ENCODE data around the gene C5orf15. TPM values are rescaled to one million over a fixed set of nuclear protein-coding genes. Genes with fewer than 3 reads are reported as not detected.
"Not testable (repeated sequence)": the region's sequence is repeated elsewhere in the genome, so short reads cannot be mapped to it uniquely, and the experiment has no call there.

The C5orf15 gene
- total RNA-seq, 1 donor from 2014 or later, result 33.4 TPM

DNA sequence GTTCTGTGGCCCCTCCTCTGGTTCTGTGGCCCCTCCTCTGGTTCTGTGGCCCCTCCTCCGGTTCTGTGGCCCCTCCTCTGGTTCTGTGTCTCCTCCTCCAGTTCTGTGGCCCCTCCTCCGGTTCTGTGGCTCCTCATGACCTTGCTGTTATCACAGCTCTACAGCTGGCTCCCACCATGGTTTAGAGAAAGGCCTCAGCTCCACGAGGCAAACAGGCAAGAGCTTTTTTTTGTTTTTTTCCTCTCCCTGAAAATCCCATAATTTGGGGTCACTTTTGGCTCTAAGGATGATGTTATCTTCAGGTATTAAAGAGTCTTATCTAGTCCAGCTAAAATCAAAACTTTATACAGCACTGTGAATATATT lies 31.8 kb downstream of the C5orf15 start:
- TF ChIP-seq, protein P1, sequence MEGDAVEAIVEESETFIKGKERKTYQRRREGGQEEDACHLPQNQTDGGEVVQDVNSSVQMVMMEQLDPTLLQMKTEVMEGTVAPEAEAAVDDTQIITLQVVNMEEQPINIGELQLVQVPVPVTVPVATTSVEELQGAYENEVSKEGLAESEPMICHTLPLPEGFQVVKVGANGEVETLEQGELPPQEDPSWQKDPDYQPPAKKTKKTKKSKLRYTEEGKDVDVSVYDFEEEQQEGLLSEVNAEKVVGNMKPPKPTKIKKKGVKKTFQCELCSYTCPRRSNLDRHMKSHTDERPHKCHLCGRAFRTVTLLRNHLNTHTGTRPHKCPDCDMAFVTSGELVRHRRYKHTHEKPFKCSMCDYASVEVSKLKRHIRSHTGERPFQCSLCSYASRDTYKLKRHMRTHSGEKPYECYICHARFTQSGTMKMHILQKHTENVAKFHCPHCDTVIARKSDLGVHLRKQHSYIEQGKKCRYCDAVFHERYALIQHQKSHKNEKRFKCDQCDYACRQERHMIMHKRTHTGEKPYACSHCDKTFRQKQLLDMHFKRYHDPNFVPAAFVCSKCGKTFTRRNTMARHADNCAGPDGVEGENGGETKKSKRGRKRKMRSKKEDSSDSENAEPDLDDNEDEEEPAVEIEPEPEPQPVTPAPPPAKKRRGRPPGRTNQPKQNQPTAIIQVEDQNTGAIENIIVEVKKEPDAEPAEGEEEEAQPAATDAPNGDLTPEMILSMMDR (IDR thresholded peaks at IDR 0.05), result no peak
- H3K4me3 ChIP-seq, result no peak overlapping the region
- H3K9me3 ChIP-seq, result no peaks in the 10 kb centered on the region
- no peaks in the 10 kb centered on the region for H3K4me1 ChIP-seq
- H3K36me3 ChIP-seq, result no peaks in the 10 kb centered on the region
- H3K27ac ChIP-seq, result no peak overlapping the region
- no peaks in the 10 kb centered on the region for H3K27me3 ChIP-seq
- intact Hi-C loops (cut with DNase I), result no loop called here
- ATAC-seq, result no peak
- no peak for DNase-seq

DNA sequence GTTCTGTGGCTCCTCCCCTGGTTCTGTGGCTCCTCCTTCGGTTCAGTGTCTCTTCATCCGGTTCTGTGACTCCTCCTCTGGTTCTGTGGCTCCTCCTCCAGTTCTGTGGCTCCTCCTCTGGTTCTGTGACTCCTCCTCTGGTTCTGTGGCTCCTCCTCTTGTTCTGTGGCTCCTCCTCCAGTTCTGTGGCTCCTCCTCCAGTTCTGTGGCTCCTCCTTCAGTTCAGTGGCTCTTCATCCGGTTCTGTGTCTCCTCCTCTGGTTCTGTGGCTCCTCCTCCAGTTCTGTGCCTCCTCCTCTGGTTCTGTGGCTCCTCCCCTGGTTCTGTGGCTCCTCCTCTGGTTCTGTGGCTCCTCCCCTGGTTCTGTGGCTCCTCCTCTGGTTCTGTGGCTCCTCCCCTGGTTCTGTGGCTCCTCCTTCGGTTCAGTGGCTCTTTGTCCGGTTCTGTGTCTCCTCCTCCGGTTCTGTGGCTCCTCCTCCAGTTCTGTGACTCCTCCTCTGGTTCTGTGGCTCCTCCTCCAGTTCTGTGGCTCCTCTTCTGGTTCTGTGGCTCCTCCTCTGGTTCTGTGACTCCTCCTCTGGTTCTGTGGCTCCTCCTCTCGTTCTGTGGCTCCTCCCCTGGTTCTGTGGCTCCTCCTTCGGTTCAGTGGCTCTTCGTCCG lies 32.3 kb downstream of the C5orf15 start:
- H3K4me3 ChIP-seq; DNase-seq; intact Hi-C loops (cut with DNase I); H3K4me1 ChIP-seq; H3K36me3 ChIP-seq; H3K27ac ChIP-seq; H3K27me3 ChIP-seq; H3K9me3 ChIP-seq; ATAC-seq: not testable (repeated sequence)

DNA sequence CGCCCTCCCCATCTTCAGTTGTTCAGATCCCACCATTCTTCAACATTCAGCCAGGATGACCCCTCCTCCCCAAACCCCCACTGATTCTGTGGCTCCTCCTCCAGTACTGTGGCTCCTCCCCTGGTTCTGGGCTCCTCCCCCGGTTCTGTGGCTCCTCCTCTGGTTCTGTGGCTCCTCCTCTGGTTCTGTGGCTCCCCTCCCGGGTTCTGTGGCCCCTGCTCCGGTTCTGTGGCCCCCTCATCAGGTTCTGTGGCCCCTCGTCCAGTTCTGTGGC lies 32.8 kb downstream of the C5orf15 start:
- Histone ChIP-seq H3K36me3 (no peaks in the 10 kb centered on the region), H3K27ac (no peak overlapping the region), H3K4me3 (no peak overlapping the region), H3K27me3 (no peaks in the 10 kb centered on the region), H3K9me3 (no peaks in the 10 kb centered on the region), H3K4me1 (no peaks in the 10 kb centered on the region)
- intact Hi-C loops (cut with DNase I), result no loop called here
- DNase-seq (no peak), ATAC-seq (no peak)
- TF ChIP-seq, protein P1 (IDR thresholded peaks at IDR 0.05), result no peak

DNA sequence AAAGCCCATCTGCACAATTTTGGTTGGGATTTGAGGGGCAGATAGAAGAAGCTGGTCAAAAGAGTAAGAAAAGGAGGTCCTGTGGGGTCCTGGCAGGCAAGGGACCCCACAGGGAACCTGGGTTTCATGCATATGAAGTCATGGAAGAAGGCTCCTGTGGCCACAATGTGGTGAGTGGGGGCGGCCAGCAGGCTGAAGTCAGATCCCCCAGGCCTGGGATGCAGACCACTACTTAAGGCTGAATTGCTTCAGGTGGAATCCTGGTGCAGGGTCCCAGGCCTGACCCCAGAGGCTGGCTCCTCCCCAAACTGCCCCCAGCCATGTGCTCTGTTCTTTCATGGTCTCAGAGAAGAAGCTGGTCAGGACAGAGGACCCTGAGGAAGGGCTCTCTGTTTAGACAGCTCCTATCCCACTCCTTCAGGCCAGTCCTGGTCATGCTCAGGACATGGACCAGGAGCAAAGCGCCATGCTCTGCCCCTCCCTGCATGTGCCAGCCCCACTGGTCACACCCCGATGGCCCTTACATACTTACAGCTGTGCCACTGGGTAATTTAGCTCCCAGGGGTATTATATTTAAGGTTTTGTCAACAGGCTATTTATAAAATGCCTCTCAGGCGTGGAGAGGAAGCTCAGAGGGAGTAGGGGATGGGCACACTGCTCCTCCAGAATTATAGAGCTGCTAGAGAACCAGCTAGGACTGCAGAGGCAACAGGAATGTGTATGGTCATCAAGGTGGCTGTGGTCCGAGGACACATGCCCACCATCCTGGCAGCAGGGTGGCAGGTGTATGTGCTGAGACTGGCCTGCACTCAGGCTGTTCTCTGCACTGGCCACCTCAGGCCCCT lies 33.4 kb downstream of the C5orf15 start:
- ATAC-seq (no peak), DNase-seq (no peak)
- Histone ChIP-seq H3K36me3 (no peaks in the 10 kb centered on the region), H3K4me3 (no peak overlapping the region), H3K4me1 (no peaks in the 10 kb centered on the region), H3K27me3 (no peaks in the 10 kb centered on the region), H3K27ac (no peak overlapping the region), H3K9me3 (no peaks in the 10 kb centered on the region)
- intact Hi-C loops (cut with DNase I), result no loop called here
- TF ChIP-seq, protein P1 (IDR thresholded peaks at IDR 0.05), result no peak

DNA sequence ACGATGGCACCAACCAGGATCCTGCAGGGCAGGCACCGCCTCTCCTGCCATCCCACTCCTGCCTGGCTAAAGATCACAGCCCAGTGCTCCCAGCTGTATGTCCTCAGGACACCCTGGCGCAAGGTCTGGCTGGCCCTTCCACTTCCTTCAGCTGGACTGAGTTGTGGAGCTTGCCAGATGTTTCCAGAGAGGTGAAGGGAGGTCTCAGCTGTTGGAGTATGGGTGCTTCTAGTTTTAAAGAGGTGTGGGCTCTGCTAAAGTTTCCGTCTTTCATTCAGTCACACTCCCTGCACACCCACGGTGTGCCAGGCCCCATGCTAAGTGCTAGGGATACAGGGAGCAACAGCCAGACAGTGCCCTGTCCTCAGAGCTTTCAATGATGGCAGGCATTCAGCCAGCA lies 34.1 kb downstream of the C5orf15 start:
- Histone ChIP-seq H3K27me3 (no peaks in the 10 kb centered on the region), H3K4me3 (no peak overlapping the region), H3K4me1 (no peaks in the 10 kb centered on the region), H3K9me3 (no peaks in the 10 kb centered on the region), H3K36me3 (no peaks in the 10 kb centered on the region), H3K27ac (no peak overlapping the region)
- intact Hi-C loops (cut with DNase I), result no loop called here
- TF ChIP-seq, protein P1 (IDR thresholded peaks at IDR 0.05), result no peak
- DNase-seq (no peak), ATAC-seq (no peak)

DNA sequence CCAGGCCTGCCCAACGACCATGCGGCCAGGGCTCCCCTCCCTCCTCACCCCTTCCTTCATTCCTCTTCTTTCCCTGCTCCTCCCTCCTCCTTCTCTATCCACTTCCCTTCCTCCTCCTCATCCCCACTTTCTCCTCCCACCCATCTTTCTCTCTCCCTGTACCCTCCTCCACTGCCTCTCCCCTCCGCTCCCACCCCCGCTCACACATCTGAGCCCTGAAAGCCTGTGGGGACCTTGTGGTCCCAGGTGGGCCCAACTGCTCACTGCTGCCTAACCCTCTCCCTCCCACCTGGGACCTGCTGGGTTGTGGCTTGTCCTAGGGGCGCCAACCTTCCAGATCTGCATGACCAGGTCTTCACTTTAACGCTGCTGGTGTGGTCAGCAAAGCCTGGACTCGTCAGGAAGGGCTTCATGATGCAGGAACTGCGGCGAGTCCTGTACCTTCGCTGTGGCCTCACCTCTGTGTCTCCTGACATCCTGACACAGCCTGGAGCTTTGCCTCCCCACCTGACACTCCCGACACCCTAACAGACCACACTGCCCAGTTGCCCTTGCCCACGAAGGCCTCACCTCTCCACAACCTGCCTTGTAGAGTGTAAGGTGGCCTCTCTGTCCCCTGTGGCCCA lies 34.6 kb downstream of the C5orf15 start:
- DNase-seq, result no peak
- TF ChIP-seq, protein P1 (IDR thresholded peaks at IDR 0.05), result no peak
- intact Hi-C loops (cut with DNase I), result no loop called here
- Histone ChIP-seq H3K4me1 (no peaks in the 10 kb centered on the region), H3K9me3 (no peaks in the 10 kb centered on the region), H3K36me3 (no peaks in the 10 kb centered on the region), H3K4me3 (no peak overlapping the region), H3K27me3 (no peaks in the 10 kb centered on the region), H3K27ac (no peak overlapping the region)
- ATAC-seq, result no peak
